Ramos (cell line): Measurements from ENCODE around the gene TUBB2A.
"Not testable (repeated sequence)": the region's sequence is repeated elsewhere in the genome, so short reads cannot be mapped to it uniquely, and the experiment has no call there.

Source experiments
- in situ Hi-C: fragments of 300-500 bp; cut with MboI; formaldehyde crosslinking; loops from one replicate; pipeline ENCODE4 v1.14.3; 2022; ENCODE audit warnings: low sequenced_read_pairs; ENCODE audit not compliant: unreplicated experiment

TUBB2A gene

GRCh38 chr6:3157131-3157933 lies at the start of gene TUBB2A:
Gene TUBB2A, minus strand, starts transcription at chr6:3157544. Its CDS starts 81 bp downstream, at chr6:3157463.
- in situ Hi-C loops: no loop called here

GRCh38 chr6:3206339-3207015 lies 49.1 kb upstream of the TUBB2A start:
- in situ Hi-C loops: no loop called here

- in situ Hi-C loops: no loop called here
Observed at GRCh38 chr6:3205913-3206312, 48.6 kb upstream of the TUBB2A start.

GRCh38 chr6:3204921-3205320 lies 47.6 kb upstream of the TUBB2A start:
- in situ Hi-C loops: no loop called here

- in situ Hi-C loops: no loop called here
Observed at GRCh38 chr6:3202999-3203696, 45.8 kb upstream of the TUBB2A start.

GRCh38 chr6:3201388-3201787 lies 44.0 kb upstream of the TUBB2A start:
- in situ Hi-C loops: no loop called here

GRCh38 chr6:3200682-3201081 lies 43.3 kb upstream of the TUBB2A start:
- in situ Hi-C loops: no loop called here

GRCh38 chr6:3199382-3199781 lies 42.0 kb upstream of the TUBB2A start:
- in situ Hi-C loops: no loop called here

- in situ Hi-C loops: not testable (repeated sequence)
Observed at GRCh38 chr6:3197734-3198133, 40.4 kb upstream of the TUBB2A start.

GRCh38 chr6:3196770-3197169 lies 39.4 kb upstream of the TUBB2A start:
- in situ Hi-C loops: no loop called here

GRCh38 chr6:3195695-3196497 lies 38.6 kb upstream of the TUBB2A start:
- in situ Hi-C loops: no loop called here

GRCh38 chr6:3195420-3195694 lies 38.0 kb upstream of the TUBB2A start:
- in situ Hi-C loops: no loop called here

GRCh38 chr6:3194535-3195419 lies 37.4 kb upstream of the TUBB2A start:
- in situ Hi-C loops: no loop called here

GRCh38 chr6:3193102-3193849 lies 35.9 kb upstream of the TUBB2A start:
- in situ Hi-C loops: no loop called here

GRCh38 chr6:3190779-3191178 lies 33.4 kb upstream of the TUBB2A start:
- in situ Hi-C loops: no loop called here

GRCh38 chr6:3190056-3190455 lies 32.7 kb upstream of the TUBB2A start:
- in situ Hi-C loops: no loop called here

- in situ Hi-C loops: not testable (repeated sequence)
Observed at GRCh38 chr6:3189192-3189591, 31.8 kb upstream of the TUBB2A start.

GRCh38 chr6:3188262-3188661 lies 30.9 kb upstream of the TUBB2A start:
- in situ Hi-C loops: no loop called here

GRCh38 chr6:3186974-3187382 lies 29.6 kb upstream of the TUBB2A start:
- in situ Hi-C loops: no loop called here
